ENCODE data around the gene CYP3A5. TPM values are rescaled to one million over a fixed set of nuclear protein-coding genes. Genes with fewer than 3 reads are reported as not detected.

The CYP3A5 gene
- total and polyA plus RNA-seq, 2 of the 4 experiments (the other 2 are of a cell fraction) = not detected

DNA sequence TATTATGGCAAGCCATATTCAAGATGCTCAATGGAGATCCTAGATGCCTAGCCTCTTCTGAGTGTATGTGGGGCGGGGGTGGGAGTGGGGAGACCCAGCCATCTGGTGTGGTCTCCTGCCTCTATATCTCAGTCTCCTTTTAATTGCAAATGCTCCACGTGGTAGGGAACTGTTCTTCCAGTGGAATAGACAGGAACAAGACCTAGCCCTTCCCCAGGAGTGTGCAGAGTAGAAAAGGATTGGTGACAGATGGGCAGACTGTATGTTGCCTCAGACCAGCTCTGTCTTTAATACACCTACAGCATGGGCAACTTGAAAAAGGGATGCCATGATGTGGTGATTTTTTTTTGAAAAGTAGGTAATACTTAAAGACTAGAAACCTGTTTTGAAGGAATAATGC lies 12.6 kb downstream of the CYP3A5 start:
- no TSS peak for BruUV-seq (replicated peaks)

More for the DNA sequence above, 12.6 kb downstream of the CYP3A5 start:
- H3K4me3 ChIP-seq (ENCODE audit: insufficient read depth, low read depth, low read length) = no peak overlapping the region
- no peak overlapping the region for H4K8ac ChIP-seq (ENCODE audit: low read depth in 2 of 2, low read length in 2 of 2)
- H3K4me1 ChIP-seq (ENCODE audit: control insufficient read depth, insufficient read depth, low read length) = no peaks in the 10 kb centered on the region
- no peak overlapping the region for H3K18ac ChIP-seq (ENCODE audit: low read depth, low read length)
- no peak overlapping the region for H4K91ac ChIP-seq (ENCODE audit: insufficient read depth, low read depth, low read length)
- in situ Hi-C loops (cut with MboI; ENCODE audit: low sequenced_read_pairs) = no loop called here
- WGBS, 2 experiments (ENCODE audit: extremely low coverage in 2 of 2, insufficient read length in 1 of 2) = no CpG with 5 or more reads among the region's 2 CpGs
- 0 out of 2 replicates have a peak, but pooled peaks cover 3% of the 10 kb centered on the region for H3K9me1 ChIP-seq (ENCODE audit: insufficient read depth, low read length)
- H3K23ac ChIP-seq (ENCODE audit: low read depth, low read length) = no peak overlapping the region
- H3K4ac ChIP-seq (ENCODE audit: low read depth, low read length) = no peak overlapping the region
- no peak overlapping the region for H2AK9ac ChIP-seq (replicated peaks; ENCODE audit: low read depth, low read length, poor library complexity)
- no peak overlapping the region for H2AK5ac ChIP-seq (ENCODE audit: low read depth, low read length)
- H2AFZ ChIP-seq (replicated peaks; ENCODE audit: low read length, poor library complexity) = no peak overlapping the region
- H2BK15ac ChIP-seq (ENCODE audit: low read depth, low read length) = no peak overlapping the region
- TF ChIP-seq RCOR1 (IDR thresholded peaks at IDR 0.05; ENCODE audit: insufficient replicate concordance, low read length) = no peak
- TF ChIP-seq NFE2L2 (IDR thresholded peaks at IDR 0.05; ENCODE audit: low read depth, low read length) = no peak
- no peak for TF ChIP-seq USF2 (IDR thresholded peaks at IDR 0.05; ENCODE audit: low read depth, low read length)
- no peak for TF ChIP-seq MAZ (IDR thresholded peaks at IDR 0.05; ENCODE audit: borderline replicate concordance, low read depth, low read length)
- no peak for TF ChIP-seq CHD1 (IDR thresholded peaks at IDR 0.05; ENCODE audit: low read depth, low read length)
- no peak for TF ChIP-seq MAFK (IDR thresholded peaks at IDR 0.05; ENCODE audit: low read depth, low read length)
- TF ChIP-seq RFX5 (IDR thresholded peaks at IDR 0.05; ENCODE audit: low read depth, low read length) = no peak
- TF ChIP-seq FOS (IDR thresholded peaks at IDR 0.05; ENCODE audit: low read depth, low read length) = no peak
- no peak for TF ChIP-seq CTCF (conservative IDR thresholded peaks at IDR 0.05; ENCODE audit: low read depth, low read length)
- TF ChIP-seq POLR2A (IDR thresholded peaks at IDR 0.05; ENCODE audit: low read depth, low read length) = no peak
- TF ChIP-seq MXI1 (IDR thresholded peaks at IDR 0.05; ENCODE audit: borderline replicate concordance, low read depth, low read length) = no peak
- no peak for TF ChIP-seq RAD21 (IDR thresholded peaks at IDR 0.05; ENCODE audit: low read length)
- no peak for TF ChIP-seq SMC3 (IDR thresholded peaks at IDR 0.05; ENCODE audit: low read depth, low read length)
- ATAC-seq (ENCODE audit: low read depth) (no peak), DNase-seq (no peak)
- no peaks in the 10 kb centered on the region for H3K9me3 ChIP-seq (ENCODE audit: control insufficient read depth, insufficient read depth, low read length)
- H2BK5ac ChIP-seq (ENCODE audit: low read depth, low read length, poor library complexity, severe bottlenecking) = no peak overlapping the region
- H3K56ac ChIP-seq (ENCODE audit: extremely low read depth, insufficient read depth, low read length) = no peak overlapping the region
- H4K5ac ChIP-seq (ENCODE audit: low read depth, low read length) = no peak overlapping the region
- dilution Hi-C loops (cut with HindIII; ENCODE audit: low sequenced_read_pairs, unreplicated experiment) = no loop called here
- H3K27me3 ChIP-seq (ENCODE audit: control insufficient read depth, insufficient read depth, low read length) = no peaks in the 10 kb centered on the region
- ChIA-PET CTCF (no interaction called here), POLR2A (ENCODE audit: unreplicated experiment) (no interaction called here)
- no peaks in the 10 kb centered on the region for H3K79me1 ChIP-seq (ENCODE audit: low read depth in 1 of 2, low read length in 2 of 2)
- intact Hi-C loops (cut with micrococcal nuclease) = no loop called here
- H3K4me2 ChIP-seq (ENCODE audit: low read depth, low read length) = no peak overlapping the region
- no peaks in the 10 kb centered on the region for H3K36me3 ChIP-seq (ENCODE audit: control insufficient read depth, insufficient read depth, low read length)
- H3K27ac ChIP-seq (ENCODE audit: insufficient read depth, low read length) = no peak overlapping the region
- no peaks in the 10 kb centered on the region for H4K20me1 ChIP-seq (ENCODE audit: insufficient read depth, low read length)
- H2BK120ac ChIP-seq (ENCODE audit: low read depth, low read length) = no peak overlapping the region
- no peak overlapping the region for H3K9ac ChIP-seq (ENCODE audit: low read depth, low read length)
- H3K14ac ChIP-seq (replicated peaks; ENCODE audit: low read depth, low read length) = no peak overlapping the region
- H2BK20ac ChIP-seq (ENCODE audit: low read depth, low read length) = no peak overlapping the region

All from IMR-90 (cell line).